H1 (cell line): ENCODE measurements around the gene KCTD11. TPM values are rescaled to one million over a fixed set of nuclear protein-coding genes. Genes with fewer than 3 reads are reported as not detected.

Experiments used
- CTCF ChIA-PET: fragments of 300-600 bp; sonication (Branson Sonifier 250); formaldehyde crosslinking; loops from one replicate; lab custom pipeline; 2021; ENCODE audit not compliant: partially characterized antibody; lab: Charles Lee
- POLR2A ChIA-PET: fragments of 300-600 bp; sonication (Branson Sonifier 250); formaldehyde crosslinking; loops from one replicate; lab custom pipeline; 2021; ENCODE audit warnings: inconsistent platforms; ENCODE audit not compliant: partially characterized antibody; lab: Charles Lee
- DNase-seq, 2 experiments: peaks; one replicate each; pipeline versions ENCODE4 v3.0.0 to v3.0.0-alpha.2; 2010 to 2022; ENCODE audit warnings: low spot score in 2 of 2, low read depth in 1 of 2, mixed read lengths in 1 of 2
- FAIRE-seq: peaks from 2 replicates; lab custom pipeline; 2011; peaks lifted over from hg19 to GRCh38; lab: Jason Lieb, UNC
- H2AFZ ChIP-seq: 2 replicates; pipeline ENCODE4 v1.8.1; 2012; ENCODE audit warnings: low read length, inconsistent platforms
- H2AK5ac ChIP-seq: 2 replicates; pipeline ENCODE4 v1.6.1; 2013; ENCODE audit warnings: low read depth, low read length
- H2BK120ac ChIP-seq: replicated peaks from 2 replicates; pipeline ENCODE3; 2013; ENCODE audit warnings: low read depth, low read length, inconsistent platforms
- H2BK12ac ChIP-seq: 2 replicates; pipeline ENCODE4 v1.6.1; 2013; ENCODE audit warnings: low read depth, low read length
- H2BK15ac ChIP-seq: 2 replicates; pipeline ENCODE4 v1.6.1; 2013; ENCODE audit warnings: low read length
- H2BK20ac ChIP-seq: 2 replicates; pipeline ENCODE4 v1.6.1; 2013; ENCODE audit warnings: low read length
- H2BK5ac ChIP-seq: 2 replicates; pipeline ENCODE4 v1.6.1; 2013; ENCODE audit warnings: low read depth, low read length
- H3K14ac ChIP-seq: 2 replicates; pipeline ENCODE4 v1.6.1; 2013; ENCODE audit warnings: inconsistent platforms; ENCODE audit not compliant: insufficient read length
- H3K18ac ChIP-seq: 2 replicates; pipeline ENCODE4 v1.6.1; 2013; ENCODE audit warnings: low read length; ENCODE audit errors: extremely low read depth
- H3K23ac ChIP-seq: 2 replicates; pipeline ENCODE4 v1.6.1; 2013; ENCODE audit warnings: inconsistent platforms; ENCODE audit not compliant: insufficient read length
- H3K23me2 ChIP-seq: 2 replicates; pipeline ENCODE4 v1.6.1; 2013; ENCODE audit warnings: low read depth, low read length
- H3K27ac ChIP-seq: 2 replicates; pipeline ENCODE4 v1.6.1; 2011; ENCODE audit warnings: low read depth, low read length, inconsistent platforms
- H3K27me3 ChIP-seq, 4 experiments: replicated peaks in 1 of 4; 1 replicate in 1 of 4; 2 replicates in 3 of 4; pipeline versions ENCODE4 v1.6.1 to v1.8.1; 2011 to 2013; ENCODE audit warnings: low read length in 3 of 4, mild to moderate bottlenecking in 3 of 4, inconsistent platforms in 2 of 4, mixed read lengths in 2 of 4, moderate library complexity in 1 of 4; ENCODE audit not compliant: control insufficient read depth in 3 of 4, insufficient read depth in 3 of 4; ENCODE audit errors: extremely low read depth in 1 of 4
- H3K36me3 ChIP-seq, 4 experiments: 2 replicates each; pipeline versions ENCODE4 v1.6.1 to v1.8.1; 2011 to 2013; ENCODE audit warnings: mild to moderate bottlenecking in 4 of 4, low read length in 3 of 4, moderate library complexity in 2 of 4, control low read depth in 1 of 4, inconsistent platforms in 1 of 4; ENCODE audit not compliant: insufficient read depth in 4 of 4, control insufficient read depth in 2 of 4
- H3K4ac ChIP-seq: replicated peaks from 2 replicates; pipeline ENCODE3; 2013; ENCODE audit warnings: low read length, low read depth, mixed read lengths, inconsistent platforms; ENCODE audit not compliant: insufficient read length
- H3K4me1 ChIP-seq, 4 experiments: replicated peaks in 1 of 4; 1 replicate in 1 of 4; 2 replicates in 3 of 4; pipeline versions ENCODE4 v1.6.1 to v1.8.1; 2011 to 2013; ENCODE audit warnings: low read length in 3 of 4, inconsistent platforms in 2 of 4, mixed read lengths in 1 of 4; ENCODE audit not compliant: insufficient read depth in 4 of 4, control insufficient read depth in 3 of 4
- H3K4me2 ChIP-seq, 2 experiments: 2 replicates each; pipeline versions ENCODE4 v1.6.1 to v1.8.1; 2011 to 2013; ENCODE audit warnings: low read depth in 2 of 2, low read length in 2 of 2, control low read depth in 1 of 2, inconsistent platforms in 1 of 2, mild to moderate bottlenecking in 1 of 2; ENCODE audit not compliant: insufficient read depth in 1 of 2
- H3K4me3 ChIP-seq, 4 experiments: fragments of 200-600, 300-600 bp in 1 of 4; sonication (generic), shearing (Covaris generic), sonication (Bioruptor Twin) in 1 of 4; 2 replicates each; pipeline versions ENCODE4 v1.5.1 to v1.8.1; 2011 to 2016; ENCODE audit warnings: low read length in 4 of 4, low read depth in 3 of 4, control low read depth in 2 of 4, inconsistent platforms in 2 of 4, mild to moderate bottlenecking in 2 of 4, mixed read lengths in 1 of 4, moderate library complexity in 1 of 4; ENCODE audit not compliant: insufficient read depth in 2 of 4; ENCODE audit errors: extremely low read depth in 1 of 4
- H3K56ac ChIP-seq: replicated peaks from 2 replicates; pipeline ENCODE3; 2013; ENCODE audit warnings: low read depth, mild to moderate bottlenecking, mixed read lengths, low read length, inconsistent platforms; ENCODE audit not compliant: insufficient read length
- H3K79me1 ChIP-seq: 2 replicates; pipeline ENCODE4 v1.6.1; 2013; ENCODE audit warnings: low read depth, low read length, control low read depth
- H3K79me2 ChIP-seq, 2 experiments: 2 replicates each; pipeline versions ENCODE4 v1.6.1 to v1.8.1; 2012 to 2013; ENCODE audit warnings: low read length in 2 of 2, mild to moderate bottlenecking in 2 of 2, inconsistent platforms in 1 of 2; ENCODE audit not compliant: insufficient read depth in 2 of 2, control insufficient read depth in 1 of 2
- H3K9ac ChIP-seq, 4 experiments: replicated peaks in 1 of 4; 1 replicate in 1 of 4; 2 replicates in 3 of 4; pipeline versions ENCODE4 v1.6.1 to v1.8.1; 2011 to 2013; ENCODE audit warnings: low read depth in 3 of 4, low read length in 3 of 4, control low read depth in 2 of 4, mild to moderate bottlenecking in 2 of 4, moderate library complexity in 2 of 4, inconsistent platforms in 1 of 4; ENCODE audit errors: extremely low read depth in 1 of 4
- H3K9me3 ChIP-seq, 2 experiments: 2 replicates each; pipeline versions ENCODE4 v1.6.1 to v1.8.1; 2012 to 2013; ENCODE audit warnings: mild to moderate bottlenecking in 2 of 2, moderate library complexity in 2 of 2, control low read depth in 1 of 2, inconsistent platforms in 1 of 2, low read depth in 1 of 2, low read length in 1 of 2, mixed read lengths in 1 of 2; ENCODE audit not compliant: insufficient read depth in 2 of 2
- H4K20me1 ChIP-seq, 2 experiments: replicated peaks in 1 of 2; 2 replicates each; pipeline versions ENCODE3 to v1.8.1; 2011 to 2013; ENCODE audit warnings: inconsistent platforms in 2 of 2, low read length in 2 of 2, mild to moderate bottlenecking in 1 of 2; ENCODE audit not compliant: insufficient read depth in 2 of 2, control insufficient read depth in 1 of 2
- H4K5ac ChIP-seq: 2 replicates; pipeline ENCODE4 v1.6.1; 2013; ENCODE audit warnings: low read length, low read depth, mixed read lengths, inconsistent platforms; ENCODE audit not compliant: insufficient read length
- H4K8ac ChIP-seq: 2 replicates; pipeline ENCODE4 v1.8.0; 2013; ENCODE audit warnings: mild to moderate bottlenecking, moderate library complexity, low read length, inconsistent platforms; ENCODE audit not compliant: insufficient read depth; ENCODE audit errors: extremely low read depth
- H4K91ac ChIP-seq: replicated peaks from 2 replicates; pipeline ENCODE3; 2013; ENCODE audit warnings: low read length, mixed read lengths, inconsistent platforms; ENCODE audit not compliant: insufficient read length
- ASH2L ChIP-seq: fragments of 200-600, 300-600 bp; sonication (generic); IDR thresholded peaks from one replicate; pipeline ENCODE4 v1.7.1; 2017; ENCODE audit warnings: low read length
- CTBP2 ChIP-seq: IDR thresholded peaks from 2 replicates; pipeline ENCODE4 v1.7.0; 2011; ENCODE audit warnings: borderline replicate concordance, mild to moderate bottlenecking, moderate library complexity, mixed read lengths, low read length; ENCODE audit not compliant: insufficient read depth, insufficient read length
- GABPA ChIP-seq: IDR thresholded peaks from 2 replicates; pipeline ENCODE4 v1.6.1; 2011; ENCODE audit warnings: mild to moderate bottlenecking, low read length, moderate library complexity, borderline replicate concordance; ENCODE audit not compliant: insufficient read depth
- POLR2AphosphoS5 ChIP-seq: IDR thresholded peaks from 2 replicates; pipeline ENCODE4 v1.6.1; 2011; ENCODE audit warnings: low read depth, low read length
- POU5F1 ChIP-seq: IDR thresholded peaks from 2 replicates; pipeline ENCODE4 v1.6.1; 2011; ENCODE audit warnings: low read depth, mild to moderate bottlenecking, low read length, moderate library complexity
- RFX5 ChIP-seq: IDR thresholded peaks from 2 replicates; pipeline ENCODE4 v1.6.1; 2011; ENCODE audit warnings: low read depth, low read length, improper control_type of control experiment, borderline replicate concordance
- SIRT6 ChIP-seq: IDR thresholded peaks from one replicate; pipeline ENCODE4 v1.7.1; 2012; ENCODE audit warnings: low read length, inconsistent platforms
- SP1 ChIP-seq: IDR thresholded peaks from 2 replicates; pipeline ENCODE4 v1.6.1; 2011; ENCODE audit warnings: low read depth, low read length
- TAF1 ChIP-seq: IDR thresholded peaks from 2 replicates; pipeline ENCODE4 v1.6.1; 2011; ENCODE audit warnings: mild to moderate bottlenecking, low read depth, low read length
- TBP ChIP-seq: IDR thresholded peaks from 2 replicates; pipeline ENCODE4 v1.6.1; 2011; ENCODE audit warnings: low read depth, low read length, improper control_type of control experiment
- TCF12 ChIP-seq: IDR thresholded peaks from 2 replicates; pipeline ENCODE4 v1.6.1; 2011; ENCODE audit warnings: low read depth, mild to moderate bottlenecking, low read length
- YY1 ChIP-seq: IDR thresholded peaks from 2 replicates; pipeline ENCODE4 v1.6.1; 2011; ENCODE audit warnings: low read depth, mild to moderate bottlenecking, low read length
- WGBS, 2 experiments: shearing (Covaris generic) in 1 of 2; methylation state at CpG; one replicate each; pipeline versions ENCODE4 v1.1.6 to v1.1.7; 2013 to 2015; ENCODE audit warnings: low lambda C conversion rate in 2 of 2, mixed read lengths in 2 of 2, inconsistent platforms in 1 of 2, low coverage in 1 of 2, missing lambda C conversion rate in 1 of 2; ENCODE audit not compliant: insufficient replicate concordance in 2 of 2, insufficient coverage in 1 of 2, insufficient read length in 1 of 2; ENCODE audit errors: extremely low coverage in 1 of 2, missing lambda C conversion rate in 1 of 2; 5-methylcytosine and 5-hydroxymethylcytosine counted together
- polyA plus RNA-seq, 7 experiments: library from polyadenylated mRNA; depleted of rRNA in 3 of 7; stranded (reverse) in 5 of 7; unstranded in 2 of 7; fragments of >200 nt in 5 of 7; fragments of 200-250 nt in 2 of 7; gene quantifications; 1 replicate in 5 of 7; 2 replicates in 1 of 7; 4 replicates in 1 of 7; pipeline versions ENCODE4 v1.2.1 to v1.2.3, GENCODE V29; 2011 to 2013; ENCODE audit warnings: missing spikeins in 2 of 7, mixed read lengths in 2 of 7
- total RNA-seq: library from RNA; stranded (reverse); fragmentation: NEBNext Ultra II Directional; extraction: Animal tissue kit (Norgen Biotek cat#: 25700); gene quantifications from 2 replicates; pipeline ENCODE4 v1.2.1, GENCODE V29; 2021

The KCTD11 gene
- total and polyA plus RNA-seq, 2 of the 8 experiments (the other 6 are each of a cell fraction or from before 2014, with no cell fraction given): 8.6 to 9.2 TPM

DNA sequence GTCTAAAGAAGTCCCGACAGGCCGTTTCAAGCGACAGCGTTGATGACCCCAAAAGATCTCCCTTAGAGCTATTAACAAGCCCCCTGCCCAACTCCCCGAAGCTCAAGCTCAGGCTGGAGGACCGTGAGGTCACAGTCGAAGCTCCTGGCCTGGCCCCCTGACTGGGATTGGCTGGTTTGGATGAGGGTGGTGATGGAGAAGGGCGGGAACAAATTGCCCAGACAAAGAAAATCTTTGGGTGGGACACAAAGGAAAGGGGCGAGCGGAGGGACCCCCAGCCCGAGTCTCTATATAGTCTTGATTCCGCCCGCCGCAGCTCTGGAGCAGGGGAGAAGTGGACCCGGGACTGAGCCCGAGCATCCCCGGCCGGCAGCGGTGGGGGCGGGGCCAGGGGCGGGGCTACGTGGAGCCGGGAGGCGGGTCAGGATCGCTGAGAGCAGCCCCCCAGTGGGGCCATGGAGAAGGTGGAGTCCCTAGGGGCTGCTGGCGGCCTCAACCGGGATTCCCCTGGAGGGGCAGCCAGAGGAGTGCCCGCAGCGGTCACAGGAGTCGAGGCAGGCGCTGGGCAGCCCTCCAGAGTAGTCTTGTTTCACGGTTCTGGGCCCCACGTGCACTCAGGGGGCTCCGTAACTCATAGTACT is 21.8 kb upstream of the KCTD11 start:
- ChIA-PET CTCF (interaction anchor here (0.7 to 9.3 kb wide), 12 partner anchors 15 to 358 kb away, joined by 3 to 167 read pairs (median 5); partner anchors contain the start of genes GPS2, SENP3, TMEM95 and TP53), POLR2A (interaction anchor here (0.6 to 13.4 kb wide), 28 partner anchors 8 to 254 kb away, joined by 3 to 223 read pairs (median 4); partner anchors contain the start of genes ACADVL, ACAP1, CHRNB1 and CLDN7)
- WGBS, 2 experiments: 6% methylated on average over 23 of the region's 34 CpGs; no CpG with 5 or more reads in 1 of the 2 experiments
- peaks cover 0 to 4% (median under 1%) of the 10 kb centered on the region in 4 experiments; a peak in 4 of 8 replicates for H3K36me3 ChIP-seq
- no peaks in the 10 kb centered on the region; a peak in 1 of 7 replicates for H3K27me3 ChIP-seq
- H3K79me1 ChIP-seq: peaks cover 2% of the 10 kb centered on the region; the same call in 1 of the 2 replicates
- no peak overlapping the region for H3K14ac ChIP-seq
- H3K9ac ChIP-seq: peak overlapping the region in 3 of 4 experiments; percentile 84 to 85 (median 84); a peak in 6 of 7 replicates
- no peaks in the 10 kb centered on the region for H3K9me3 ChIP-seq
- H3K27ac ChIP-seq: peak overlapping the region; percentile 84
- H3K23me2 ChIP-seq: peaks cover 8% of the 10 kb centered on the region
- H4K20me1 ChIP-seq: no peaks in the 10 kb centered on the region
- H4K5ac ChIP-seq: peak overlapping the region; percentile 28
- H4K8ac ChIP-seq: peak overlapping the region; percentile 94
- FAIRE-seq: no peak
- H3K56ac ChIP-seq: peak overlapping the region; percentile 90
- peak overlapping the region; percentile 72; the same call in 1 of the 2 replicates for H2BK15ac ChIP-seq
- H2AFZ ChIP-seq: no peak overlapping the region
- peaks cover 0 to 19% (median 8%) of the 10 kb centered on the region in 4 experiments; a peak in 6 of 7 replicates for H3K4me1 ChIP-seq
- peaks cover 0 to 14% of the 10 kb centered on the region in 2 experiments; a peak in 2 of 4 replicates for H3K79me2 ChIP-seq
- H2BK5ac ChIP-seq: peak overlapping the region; percentile 48; the same call in 1 of the 2 replicates
- peak in 1 of 2 experiments; percentile 92 for DNase-seq
- peak overlapping the region; percentile 22 for H4K91ac ChIP-seq
- peak overlapping the region; percentile 95 to 96 for H3K4me2 ChIP-seq
- no peak overlapping the region for H3K23ac ChIP-seq
- H3K18ac ChIP-seq: peak overlapping the region; percentile 41
- H2BK120ac ChIP-seq: no peak overlapping the region
- no peak overlapping the region for H2BK20ac ChIP-seq
- H2BK12ac ChIP-seq: 0 out of 2 replicates have a peak overlapping the region, but pooled peaks have one; percentile 29
- H3K4ac ChIP-seq: peak overlapping the region; percentile 44
- H2AK5ac ChIP-seq: no peak overlapping the region
- peak overlapping the region; percentile 69 to 97 (median 82) for H3K4me3 ChIP-seq
- TF ChIP-seq TCF12 (no peak), CTBP2 (no peak), TBP (peak; percentile 21; the same call in 1 of the 2 replicates), SP1 (peak; percentile 62; the same call in 1 of the 2 replicates), ASH2L (peak; percentile 16), POU5F1 (no peak), YY1 (0 out of 2 replicates have a peak, but pooled peaks have one; percentile 28), TAF1 (peak; percentile 51; the same call in 1 of the 2 replicates), SIRT6 (no peak), POLR2AphosphoS5 (0 out of 2 replicates have a peak, but pooled peaks have one; percentile 18), RFX5 (no peak), GABPA (no peak)
